BE2C (cell line): Measurements from ENCODE around the gene CYP2B6.
"Not testable (repeated sequence)": the region's sequence is repeated elsewhere in the genome, so short reads cannot be mapped to it uniquely, and the experiment has no call there.

Source experiments
- DNase-seq: peaks from one replicate; pipeline ENCODE4 v3.0.0-alpha.2; 2020
- H3K27me3 ChIP-seq: fragments of 250-450 bp; sonication (Bioruptor Pico); 2 replicates; pipeline ENCODE4 v1.5.1; 2020; ENCODE audit warnings: mild to moderate bottlenecking
- H3K36me3 ChIP-seq: fragments of 250-450 bp; sonication (Bioruptor Pico); 2 replicates; pipeline ENCODE4 v1.5.1; 2020; ENCODE audit warnings: mild to moderate bottlenecking
- H3K4me1 ChIP-seq: fragments of 250-450 bp; sonication (Bioruptor Pico); 2 replicates; pipeline ENCODE4 v1.5.1; 2020
- H3K4me3 ChIP-seq: 2 replicates; pipeline ENCODE4 v1.5.1; 2011; ENCODE audit warnings: low read depth, low read length
- H3K9me3 ChIP-seq: fragments of 250-450 bp; sonication (Bioruptor Pico); 2 replicates; pipeline ENCODE4 v1.5.1; 2020
- CTCF ChIP-seq: IDR thresholded peaks from 2 replicates; pipeline ENCODE4 v1.5.1; 2012; ENCODE audit warnings: mild to moderate bottlenecking, low read depth, low read length

The CYP2B6 gene

GRCh38 chr19:41001243-41001971 is 10.3 kb downstream of the CYP2B6 start:
- Histone ChIP-seq H3K4me3 (no peak overlapping the region), H3K36me3 (no peaks in the 10 kb centered on the region)
- no peak for DNase-seq

GRCh38 chr19:41003656-41004055 is 12.6 kb downstream of the CYP2B6 start:
- not testable (repeated sequence) for H3K9me3 ChIP-seq, H3K36me3 ChIP-seq, H3K4me1 ChIP-seq, DNase-seq, H3K27me3 ChIP-seq, H3K4me3 ChIP-seq

More at GRCh38 chr19:41001243-41001971, 10.3 kb downstream of the CYP2B6 start:
- TF ChIP-seq CTCF: no peak
- Histone ChIP-seq H3K4me1 (no peaks in the 10 kb centered on the region), H3K27me3 (peaks cover 8% of the 10 kb centered on the region; the same call in 1 of the 2 replicates), H3K9me3 (no peaks in the 10 kb centered on the region)

- Histone ChIP-seq H3K36me3 (no peaks in the 10 kb centered on the region), H3K4me1 (no peaks in the 10 kb centered on the region), H3K9me3 (no peaks in the 10 kb centered on the region), H3K27me3 (0 out of 2 replicates have a peak, but pooled peaks cover 4% of the 10 kb centered on the region), H3K4me3 (no peak overlapping the region)
- TF ChIP-seq CTCF: no peak
- DNase-seq: no peak
Observed at GRCh38 chr19:41009700-41010235, 18.7 kb downstream of the CYP2B6 start.

- H3K9me3 ChIP-seq: no peaks in the 10 kb centered on the region
- peaks cover 3% of the 10 kb centered on the region; the same call in 1 of the 2 replicates for H3K27me3 ChIP-seq
- no peaks in the 10 kb centered on the region for H3K36me3 ChIP-seq
- no peak overlapping the region for H3K4me3 ChIP-seq
- no peak for DNase-seq
- no peak for TF ChIP-seq CTCF
- no peaks in the 10 kb centered on the region for H3K4me1 ChIP-seq
Observed at GRCh38 chr19:41013359-41013758, 22.3 kb downstream of the CYP2B6 start.

GRCh38 chr19:41014643-41015042 is 23.6 kb downstream of the CYP2B6 start:
- H3K9me3 ChIP-seq: no peaks in the 10 kb centered on the region
- TF ChIP-seq CTCF: no peak
- H3K4me1 ChIP-seq: no peaks in the 10 kb centered on the region
- no peak overlapping the region for H3K4me3 ChIP-seq
- peaks cover 10% of the 10 kb centered on the region for H3K27me3 ChIP-seq
- DNase-seq: no peak
- H3K36me3 ChIP-seq: no peaks in the 10 kb centered on the region

GRCh38 chr19:41016488-41017071 is 25.5 kb downstream of the CYP2B6 start:
- Histone ChIP-seq H3K27me3 (peaks cover 10% of the 10 kb centered on the region), H3K4me3 (no peak overlapping the region), H3K4me1 (no peaks in the 10 kb centered on the region), H3K36me3 (no peaks in the 10 kb centered on the region), H3K9me3 (no peaks in the 10 kb centered on the region)
- no peak for DNase-seq
- no peak for TF ChIP-seq CTCF
